Liver (tissue), 9 donors: Measurements from ENCODE around the gene PLD4. TPM values are rescaled to one million over a fixed set of nuclear protein-coding genes. Genes with fewer than 3 reads are reported as not detected.

ENCODE experiments used
- DNase-seq: peaks from one replicate; pipeline ENCODE4 v3.0.0-alpha.2; 2017; ENCODE audit warnings: low spot score
- H3K27ac ChIP-seq, 2 donors: one replicate each; pipeline ENCODE4 v1.7.0; 2013; ENCODE audit warnings: inconsistent platforms in 2 of 2, low read length in 2 of 2, control low read depth in 1 of 2, low read depth in 1 of 2, mild to moderate bottlenecking in 1 of 2
- H3K27me3 ChIP-seq, 4 donors: one replicate each; pipeline versions ENCODE4 v1.6.1 to v1.7.0; 2013; ENCODE audit warnings: low read length in 3 of 4, inconsistent platforms in 1 of 4, mild to moderate bottlenecking in 1 of 4, moderate library complexity in 1 of 4; ENCODE audit not compliant: control insufficient read depth in 4 of 4, insufficient read depth in 4 of 4
- H3K36me3 ChIP-seq, 4 donors: one replicate each; pipeline versions ENCODE4 v1.6.1 to v1.7.0; 2013; ENCODE audit warnings: low read length in 3 of 4, mild to moderate bottlenecking in 3 of 4, low read depth in 1 of 4, moderate library complexity in 1 of 4; ENCODE audit not compliant: control insufficient read depth in 4 of 4, insufficient read depth in 3 of 4
- H3K4me1 ChIP-seq, 4 donors: one replicate each; pipeline versions ENCODE4 v1.6.1 to v1.7.0; 2013; ENCODE audit warnings: low read length in 3 of 4, mild to moderate bottlenecking in 3 of 4, moderate library complexity in 1 of 4; ENCODE audit not compliant: control insufficient read depth in 4 of 4, insufficient read depth in 4 of 4
- H3K4me3 ChIP-seq, 3 donors: one replicate each; pipeline versions ENCODE4 v1.6.1 to v1.7.0; 2013; ENCODE audit warnings: low read length in 3 of 3, control low read depth in 1 of 3, low read depth in 1 of 3, mild to moderate bottlenecking in 1 of 3
- H3K9ac ChIP-seq, 2 donors: one replicate each; pipeline ENCODE4 v1.7.0; 2013; ENCODE audit warnings: low read length in 2 of 2, mild to moderate bottlenecking in 2 of 2, moderate library complexity in 2 of 2, control low read depth in 1 of 2, low read depth in 1 of 2
- H3K9me3 ChIP-seq, 4 donors: one replicate each; pipeline versions ENCODE4 v1.6.1 to v1.7.0; 2013; ENCODE audit warnings: low read length in 3 of 4; ENCODE audit not compliant: control insufficient read depth in 4 of 4
- CTCF ChIP-seq: fragments of 150-350 bp; IDR thresholded peaks from 2 replicates; pipeline ENCODE4 v1.5.1; 2017; ENCODE audit warnings: improper control_type of control experiment, low read depth, low read length; ENCODE audit not compliant: missing input control
- EGR1 ChIP-seq, 2 donors: IDR thresholded peaks; 2 replicates each; pipeline ENCODE4 v1.6.1; 2016 to 2018; ENCODE audit warnings: antibody characterized with exemption in 2 of 2, low read depth in 2 of 2
- FOXA1 ChIP-seq: IDR thresholded peaks from 2 replicates; pipeline ENCODE4 v1.6.1; 2016; ENCODE audit warnings: antibody characterized with exemption
- FOXA2 ChIP-seq: IDR thresholded peaks from 2 replicates; pipeline ENCODE4 v1.6.1; 2016; ENCODE audit warnings: antibody characterized with exemption
- GABPA ChIP-seq, 2 donors: IDR thresholded peaks in 1 of 2; conservative IDR thresholded peaks in 1 of 2; 2 replicates each; pipeline ENCODE4 v1.6.1; 2016; ENCODE audit warnings: antibody characterized with exemption in 2 of 2, mild to moderate bottlenecking in 1 of 2, moderate library complexity in 1 of 2
- HNF4A ChIP-seq, 2 donors: conservative IDR thresholded peaks; 2 replicates each; pipeline ENCODE4 v1.6.1; 2016; ENCODE audit warnings: antibody characterized with exemption in 2 of 2, mild to moderate bottlenecking in 2 of 2
- HNF4G ChIP-seq: IDR thresholded peaks from 2 replicates; pipeline ENCODE4 v1.6.1; 2016; ENCODE audit warnings: antibody characterized with exemption
- JUND ChIP-seq, 2 donors: IDR thresholded peaks; 2 replicates each; pipeline ENCODE4 v1.6.1; 2016; ENCODE audit warnings: antibody characterized with exemption in 2 of 2
- NR2F2 ChIP-seq: IDR thresholded peaks from 2 replicates; pipeline ENCODE4 v1.6.1; 2016; ENCODE audit warnings: antibody characterized with exemption
- RAD21 ChIP-seq, 2 donors: IDR thresholded peaks; 2 replicates each; pipeline ENCODE4 v1.6.1; 2016; ENCODE audit warnings: antibody characterized with exemption in 2 of 2, mild to moderate bottlenecking in 2 of 2
- RXRA ChIP-seq, 2 donors: IDR thresholded peaks; 2 replicates each; pipeline ENCODE4 v1.6.1; 2017 to 2018; ENCODE audit warnings: antibody characterized with exemption in 2 of 2, mild to moderate bottlenecking in 1 of 2
- SP1 ChIP-seq: IDR thresholded peaks from 2 replicates; pipeline ENCODE4 v1.6.1; 2018; ENCODE audit warnings: antibody characterized with exemption, mild to moderate bottlenecking
- TAF1 ChIP-seq: conservative IDR thresholded peaks from 2 replicates; pipeline ENCODE4 v1.6.1; 2016; ENCODE audit warnings: antibody characterized with exemption, mild to moderate bottlenecking
- YY1 ChIP-seq: IDR thresholded peaks from 2 replicates; pipeline ENCODE4 v1.6.1; 2016; ENCODE audit warnings: antibody characterized with exemption, mild to moderate bottlenecking
- WGBS: extraction: QIAGEN DNeasy Blood & Tissue Kit; methylation state at CpG from one replicate; pipeline ENCODE4 v1.1.7; 2013; 5-methylcytosine and 5-hydroxymethylcytosine counted together
- polyA plus RNA-seq, 2 donors: library from polyadenylated mRNA; stranded (reverse) in 1 of 2; unstranded in 1 of 2; fragments of 200-250 nt in 1 of 2; fragments of >200 nt in 1 of 2; fragmentation: Nextera tagmentation in 1 of 2; extraction: Ambion mirVana in 1 of 2; gene quantifications; one replicate each; pipeline versions ENCODE4 v1.2.1 to v1.2.3, GENCODE V29; 2013 to 2015
- total RNA-seq, 2 donors: library from RNA; depleted of rRNA; stranded (reverse); fragments of >200 nt; gene quantifications; one replicate each; pipeline ENCODE4 v1.2.3, GENCODE V29; 2014
- TF ChIP-seq, protein P1 (sequence below): IDR thresholded peaks from 2 replicates; pipeline ENCODE4 v1.6.1; 2016; ENCODE audit warnings: antibody characterized with exemption, mild to moderate bottlenecking
- TF ChIP-seq, protein P2 (sequence below): IDR thresholded peaks from 2 replicates; pipeline ENCODE4 v1.6.1; 2016; ENCODE audit warnings: antibody characterized with exemption
- TF ChIP-seq, protein P3 (sequence below): IDR thresholded peaks from 2 replicates; pipeline ENCODE4 v1.6.1; 2016; ENCODE audit warnings: antibody characterized with exemption
- TF ChIP-seq, protein P4 (sequence below): IDR thresholded peaks from 2 replicates; pipeline ENCODE4 v1.6.1; 2016; ENCODE audit warnings: antibody characterized with exemption
- donor health status: healthy.
- donor health status: healthy.
- donor health status: healthy.
- donor health status: healthy.
- donor health status: healthy.

The PLD4 gene
- total and polyA plus RNA-seq, 4 donors, result under 0.01 to 14.5 (median 0.35) TPM

DNA sequence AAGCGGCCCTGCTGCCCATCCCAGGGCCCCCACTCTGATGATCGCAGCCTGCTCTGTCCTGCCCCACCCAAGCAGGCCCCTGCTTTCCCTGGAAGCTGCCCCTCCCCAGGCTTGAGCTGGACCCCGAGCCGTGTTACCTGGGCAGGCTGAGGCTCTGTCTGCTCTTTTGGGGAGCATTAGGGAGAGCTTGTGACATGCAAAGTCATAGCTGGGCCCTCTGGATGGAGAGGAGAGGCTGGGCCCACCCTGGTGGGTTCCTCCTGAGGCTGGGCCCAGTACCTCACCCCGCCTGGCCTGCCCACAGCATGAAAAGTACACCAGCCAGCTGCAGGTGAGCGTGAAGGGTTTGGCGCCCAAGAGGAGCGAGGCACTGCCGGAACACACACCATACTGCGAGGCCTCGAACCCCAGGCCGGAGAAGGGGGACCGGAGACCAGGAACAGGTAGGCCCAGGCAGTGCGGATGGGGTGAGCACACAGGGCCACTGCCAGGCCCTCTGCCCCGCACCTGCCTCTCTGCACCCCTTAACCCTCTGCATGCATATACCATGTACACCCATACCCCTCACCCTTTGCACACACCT is 44.6 kb upstream of the PLD4 start:
- H3K36me3 ChIP-seq, result peaks cover 2 to 28% (median 16%) of the 10 kb centered on the region in 4 donors
- no peak for DNase-seq
- peaks cover 0 to 7% (median 3%) of the 10 kb centered on the region in 4 donors for H3K4me1 ChIP-seq
- no peak overlapping the region for H3K27ac ChIP-seq
- H3K4me3 ChIP-seq, result no peak overlapping the region
- TF ChIP-seq YY1 (no peak), FOXA1 (no peak), FOXA2 (no peak), CTCF (no peak), NR2F2 (no peak), HNF4G (no peak), EGR1 (IDR thresholded peaks at IDR 0.05; ENCODE audit: low read depth in 2 of 2) (no peak), GABPA (IDR thresholded peaks at IDR 0.05 in 1 of 2, conservative IDR thresholded peaks at IDR 0.05 in 1 of 2) (no peak), HNF4A (conservative IDR thresholded peaks at IDR 0.05) (no peak), SP1 (no peak), RAD21 (IDR thresholded peaks at IDR 0.05) (no peak), RXRA (IDR thresholded peaks at IDR 0.05) (no peak), JUND (IDR thresholded peaks at IDR 0.05) (no peak), TAF1 (no peak)
- TF ChIP-seq, protein P1, sequence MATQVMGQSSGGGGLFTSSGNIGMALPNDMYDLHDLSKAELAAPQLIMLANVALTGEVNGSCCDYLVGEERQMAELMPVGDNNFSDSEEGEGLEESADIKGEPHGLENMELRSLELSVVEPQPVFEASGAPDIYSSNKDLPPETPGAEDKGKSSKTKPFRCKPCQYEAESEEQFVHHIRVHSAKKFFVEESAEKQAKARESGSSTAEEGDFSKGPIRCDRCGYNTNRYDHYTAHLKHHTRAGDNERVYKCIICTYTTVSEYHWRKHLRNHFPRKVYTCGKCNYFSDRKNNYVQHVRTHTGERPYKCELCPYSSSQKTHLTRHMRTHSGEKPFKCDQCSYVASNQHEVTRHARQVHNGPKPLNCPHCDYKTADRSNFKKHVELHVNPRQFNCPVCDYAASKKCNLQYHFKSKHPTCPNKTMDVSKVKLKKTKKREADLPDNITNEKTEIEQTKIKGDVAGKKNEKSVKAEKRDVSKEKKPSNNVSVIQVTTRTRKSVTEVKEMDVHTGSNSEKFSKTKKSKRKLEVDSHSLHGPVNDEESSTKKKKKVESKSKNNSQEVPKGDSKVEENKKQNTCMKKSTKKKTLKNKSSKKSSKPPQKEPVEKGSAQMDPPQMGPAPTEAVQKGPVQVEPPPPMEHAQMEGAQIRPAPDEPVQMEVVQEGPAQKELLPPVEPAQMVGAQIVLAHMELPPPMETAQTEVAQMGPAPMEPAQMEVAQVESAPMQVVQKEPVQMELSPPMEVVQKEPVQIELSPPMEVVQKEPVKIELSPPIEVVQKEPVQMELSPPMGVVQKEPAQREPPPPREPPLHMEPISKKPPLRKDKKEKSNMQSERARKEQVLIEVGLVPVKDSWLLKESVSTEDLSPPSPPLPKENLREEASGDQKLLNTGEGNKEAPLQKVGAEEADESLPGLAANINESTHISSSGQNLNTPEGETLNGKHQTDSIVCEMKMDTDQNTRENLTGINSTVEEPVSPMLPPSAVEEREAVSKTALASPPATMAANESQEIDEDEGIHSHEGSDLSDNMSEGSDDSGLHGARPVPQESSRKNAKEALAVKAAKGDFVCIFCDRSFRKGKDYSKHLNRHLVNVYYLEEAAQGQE, result no peak
- TF ChIP-seq, protein P2, sequence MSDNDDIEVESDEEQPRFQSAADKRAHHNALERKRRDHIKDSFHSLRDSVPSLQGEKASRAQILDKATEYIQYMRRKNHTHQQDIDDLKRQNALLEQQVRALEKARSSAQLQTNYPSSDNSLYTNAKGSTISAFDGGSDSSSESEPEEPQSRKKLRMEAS, result no peak
- TF ChIP-seq, protein P3, sequence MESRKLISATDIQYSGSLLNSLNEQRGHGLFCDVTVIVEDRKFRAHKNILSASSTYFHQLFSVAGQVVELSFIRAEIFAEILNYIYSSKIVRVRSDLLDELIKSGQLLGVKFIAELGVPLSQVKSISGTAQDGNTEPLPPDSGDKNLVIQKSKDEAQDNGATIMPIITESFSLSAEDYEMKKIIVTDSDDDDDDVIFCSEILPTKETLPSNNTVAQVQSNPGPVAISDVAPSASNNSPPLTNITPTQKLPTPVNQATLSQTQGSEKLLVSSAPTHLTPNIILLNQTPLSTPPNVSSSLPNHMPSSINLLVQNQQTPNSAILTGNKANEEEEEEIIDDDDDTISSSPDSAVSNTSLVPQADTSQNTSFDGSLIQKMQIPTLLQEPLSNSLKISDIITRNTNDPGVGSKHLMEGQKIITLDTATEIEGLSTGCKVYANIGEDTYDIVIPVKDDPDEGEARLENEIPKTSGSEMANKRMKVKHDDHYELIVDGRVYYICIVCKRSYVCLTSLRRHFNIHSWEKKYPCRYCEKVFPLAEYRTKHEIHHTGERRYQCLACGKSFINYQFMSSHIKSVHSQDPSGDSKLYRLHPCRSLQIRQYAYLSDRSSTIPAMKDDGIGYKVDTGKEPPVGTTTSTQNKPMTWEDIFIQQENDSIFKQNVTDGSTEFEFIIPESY, result no peak
- TF ChIP-seq, protein P4, sequence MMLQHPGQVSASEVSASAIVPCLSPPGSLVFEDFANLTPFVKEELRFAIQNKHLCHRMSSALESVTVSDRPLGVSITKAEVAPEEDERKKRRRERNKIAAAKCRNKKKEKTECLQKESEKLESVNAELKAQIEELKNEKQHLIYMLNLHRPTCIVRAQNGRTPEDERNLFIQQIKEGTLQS, result no peak
- WGBS, result 90% methylated on average over 15 of the region's 15 CpGs
- no peaks in the 10 kb centered on the region for H3K27me3 ChIP-seq
- H3K9me3 ChIP-seq, result no peaks in the 10 kb centered on the region
- H3K9ac ChIP-seq, result no peak overlapping the region
